HEK293T (cell line): ENCODE data around the gene CD24.

ENCODE experiments used
- CTCF ChIA-PET: fragments of 350-600 bp; formaldehyde crosslinking; extraction: SDS; loops from one replicate; lab custom pipeline; 2021; ENCODE audit warnings: antibody characterized with exemption, inconsistent platforms; lab: Yijun Ruan, JAX
- POLR2A ChIA-PET: fragments of 350-600 bp; formaldehyde crosslinking; extraction: SDS; loops from one replicate; lab custom pipeline; 2020; ENCODE audit warnings: antibody characterized with exemption, inconsistent platforms; lab: Yijun Ruan, JAX
- DNase-seq: peaks from one replicate; pipeline ENCODE4 v3.0.0; 2012; ENCODE audit warnings: mixed read lengths; ENCODE audit errors: extremely low spot score
- ARNT ChIP-seq: fragments of 450-650 bp; IDR thresholded peaks from 2 replicates; pipeline ENCODE4 v1.6.1; 2017; ENCODE audit warnings: mild to moderate bottlenecking
- BHLHE40 ChIP-seq: fragments of 450-650 bp; IDR thresholded peaks from 2 replicates; pipeline ENCODE4 v1.6.1; 2016; ENCODE audit warnings: mild to moderate bottlenecking, moderate library complexity, borderline replicate concordance
- CTBP1 ChIP-seq: fragments of 450-650 bp; IDR thresholded peaks from 2 replicates; pipeline ENCODE4 v1.6.1; 2016; ENCODE audit warnings: borderline replicate concordance
- ELF4 ChIP-seq: fragments of 450-650 bp; IDR thresholded peaks from 2 replicates; pipeline ENCODE4 v1.6.1; 2017; ENCODE audit warnings: antibody characterized with exemption
- FOXA1 ChIP-seq: fragments of 450-650 bp; IDR thresholded peaks from 2 replicates; pipeline ENCODE4 v1.6.1; 2016; ENCODE audit warnings: mild to moderate bottlenecking
- FOXK2 ChIP-seq: fragments of 450-650 bp; IDR thresholded peaks from 2 replicates; pipeline ENCODE4 v1.6.1; 2016; ENCODE audit warnings: mild to moderate bottlenecking
- FOXM1 ChIP-seq: fragments of 450-650 bp; IDR thresholded peaks from 2 replicates; pipeline ENCODE4 v1.6.1; 2017; ENCODE audit warnings: mild to moderate bottlenecking, borderline replicate concordance
- HDGF ChIP-seq: fragments of 450-650 bp; IDR thresholded peaks from 2 replicates; pipeline ENCODE4 v1.6.1; 2017; ENCODE audit warnings: antibody characterized with exemption, borderline replicate concordance
- L3MBTL2 ChIP-seq: fragments of 450-650 bp; conservative IDR thresholded peaks from 2 replicates; pipeline ENCODE4 v1.6.1; 2016; ENCODE audit warnings: mild to moderate bottlenecking
- LEF1 ChIP-seq: fragments of 450-650 bp; IDR thresholded peaks from 2 replicates; pipeline ENCODE4 v1.6.1; 2017; ENCODE audit warnings: mild to moderate bottlenecking, borderline replicate concordance
- NFRKB ChIP-seq: fragments of 450-650 bp; IDR thresholded peaks from 2 replicates; pipeline ENCODE4 v1.6.1; 2016; ENCODE audit warnings: mild to moderate bottlenecking, moderate library complexity
- PKNOX1 ChIP-seq: fragments of 450-650 bp; IDR thresholded peaks from 2 replicates; pipeline ENCODE4 v1.6.1; 2016
- SP1 ChIP-seq: fragments of 450-650 bp; IDR thresholded peaks from 2 replicates; pipeline ENCODE4 v1.6.1; 2017
- SUZ12 ChIP-seq: fragments of 450-650 bp; IDR thresholded peaks from 2 replicates; pipeline ENCODE4 v1.6.1; 2016; ENCODE audit warnings: mild to moderate bottlenecking
- TARDBP ChIP-seq: fragments of 450-650 bp; IDR thresholded peaks from 2 replicates; pipeline ENCODE4 v1.6.1; 2016
- ZNF384 ChIP-seq: fragments of 450-650 bp; IDR thresholded peaks from 2 replicates; pipeline ENCODE4 v1.6.1; 2016

CD24 gene

GRCh38 chr6:106939848-106940247 lies 34.7 kb downstream of the CD24 start:
- POLR2A ChIA-PET = no interaction called here
- no peak for TF ChIP-seq CTBP1
- TF ChIP-seq NFRKB = no peak
- TF ChIP-seq TARDBP = no peak
- no peak for TF ChIP-seq L3MBTL2
- no peak for TF ChIP-seq BHLHE40
- TF ChIP-seq FOXA1 = no peak
- TF ChIP-seq FOXM1 = no peak
- TF ChIP-seq HDGF = no peak
- no peak for TF ChIP-seq SUZ12

GRCh38 chr6:106939208-106939607 lies 35.3 kb downstream of the CD24 start:
- TF ChIP-seq NFRKB (no peak), FOXM1 (no peak)
- CTCF ChIA-PET = no interaction called here
- DNase-seq = no peak
- POLR2A ChIA-PET = no interaction called here

More at GRCh38 chr6:106939848-106940247, 34.7 kb downstream of the CD24 start:
- no peak for DNase-seq
- CTCF ChIA-PET = no interaction called here

GRCh38 chr6:106927531-106928398 lies 46.8 kb downstream of the CD24 start:
- TF ChIP-seq LEF1 (no peak), ELF4 (no peak), FOXK2 (no peak), BHLHE40 (no peak), NFRKB (no peak), FOXA1 (no peak), SUZ12 (no peak), L3MBTL2 (no peak), HDGF (no peak), ZNF384 (no peak), FOXM1 (no peak), PKNOX1 (no peak)
- DNase-seq = peak; percentile 56
- ChIA-PET POLR2A (no interaction called here), CTCF (no interaction called here)

GRCh38 chr6:106925948-106926347 lies 48.6 kb downstream of the CD24 start:
- ChIA-PET CTCF (no interaction called here), POLR2A (no interaction called here)
- TF ChIP-seq PKNOX1 (no peak), SUZ12 (no peak), FOXA1 (no peak), L3MBTL2 (no peak), HDGF (no peak), LEF1 (no peak), NFRKB (no peak), ZNF384 (no peak)
- DNase-seq = no peak

- POLR2A ChIA-PET = no interaction called here
- CTCF ChIA-PET = interaction anchor here (0.6 kb wide), 1 partner anchor 59 kb away, joined by 3 read pairs; no protein-coding TSS in a partner anchor
- TF ChIP-seq TARDBP (no peak), LEF1 (no peak), PKNOX1 (no peak), L3MBTL2 (no peak), ARNT (no peak), SUZ12 (no peak), ZNF384 (no peak), BHLHE40 (no peak), ELF4 (no peak), SP1 (no peak), HDGF (no peak), FOXA1 (no peak), FOXM1 (no peak), CTBP1 (no peak), FOXK2 (no peak), NFRKB (no peak)
Observed at GRCh38 chr6:106924694-106925523, 49.6 kb downstream of the CD24 start.

GRCh38 chr6:106922626-106923025 lies 51.9 kb downstream of the CD24 start:
- POLR2A ChIA-PET = no interaction called here
- DNase-seq = no peak
- TF ChIP-seq SP1 (no peak), FOXM1 (no peak), TARDBP (no peak), LEF1 (no peak), SUZ12 (no peak), BHLHE40 (no peak), ZNF384 (no peak), ELF4 (no peak), FOXK2 (no peak), ARNT (no peak)
- CTCF ChIA-PET = no interaction called here

More at GRCh38 chr6:106924694-106925523, 49.6 kb downstream of the CD24 start:
- DNase-seq = no peak
